NCI-H2029 treated with DMSO at 0.1 percent for 48 hours (cell line): ENCODE results near the gene TTC3.
"Not testable (repeated sequence)": the region's sequence is repeated elsewhere in the genome, so short reads cannot be mapped to it uniquely, and the experiment has no call there.

ENCODE experiments used
- DNase-seq: peaks from one replicate; lab custom pipeline; 2025; lab: John Stamatoyannopoulos, UW

Gene TTC3

GRCh38 chr21:37093977-37094376 is 20.9 kb downstream of the TTC3 start:
- DNase-seq = no peak

GRCh38 chr21:37095821-37096220 is 22.8 kb downstream of the TTC3 start:
- DNase-seq = no peak

DNA sequence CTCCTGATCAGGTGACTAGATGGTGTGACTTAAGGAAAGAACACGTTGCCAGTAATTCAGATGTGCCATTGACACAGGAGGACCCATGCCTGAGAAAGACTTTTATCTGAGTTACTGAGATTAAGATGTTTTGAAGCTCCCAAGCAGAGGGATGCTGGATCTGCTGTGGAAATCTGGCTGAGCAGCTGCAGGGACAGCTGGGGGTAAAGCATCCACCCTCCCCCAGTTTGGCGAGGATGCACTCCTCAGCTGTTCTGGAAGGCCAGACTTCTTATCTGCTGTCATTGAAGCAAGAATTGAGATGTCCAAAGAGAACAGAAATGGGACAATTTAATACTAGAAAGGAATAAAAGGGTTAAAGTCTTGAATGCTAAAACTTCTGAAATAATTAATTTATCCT is 25.7 kb downstream of the TTC3 start:
- no peak for DNase-seq

DNA sequence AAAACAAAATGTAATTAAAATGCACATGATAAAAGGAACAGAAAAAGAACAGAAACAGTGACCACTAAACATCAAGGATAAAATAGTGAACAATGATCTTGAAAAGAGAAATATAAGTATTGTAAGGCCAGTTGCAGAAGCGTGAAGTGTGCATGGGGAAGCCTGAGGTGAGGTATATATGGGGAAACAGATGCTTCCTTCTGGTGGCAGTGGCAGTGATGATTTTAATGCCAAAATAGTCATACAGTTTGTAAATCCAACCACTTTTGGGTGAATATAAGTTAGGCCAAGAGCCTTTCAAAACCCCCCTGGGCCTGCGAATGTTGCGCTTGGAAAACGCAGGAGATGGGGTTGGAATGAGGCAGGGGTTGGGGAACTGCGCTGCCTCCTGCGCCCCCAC is 27.3 kb downstream of the TTC3 start:
- no peak for DNase-seq

DNA sequence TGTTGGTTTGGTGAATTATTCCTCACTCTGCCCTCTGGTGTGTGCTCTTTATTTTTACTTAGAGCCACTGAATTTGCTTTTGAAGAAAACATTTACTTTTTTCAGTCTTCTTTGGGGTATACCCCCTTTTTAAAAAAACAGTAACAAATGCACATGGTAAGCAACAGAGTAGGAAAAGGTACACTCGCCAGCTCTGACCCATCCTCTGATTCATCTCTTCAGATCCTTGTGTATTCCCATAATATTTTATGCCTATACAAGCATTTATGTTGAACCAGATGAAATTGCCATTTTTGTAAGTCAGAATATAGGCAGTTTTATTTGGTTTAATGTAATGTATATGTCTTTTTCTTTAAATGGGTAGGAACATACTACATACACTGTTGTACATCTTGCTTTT is 28.3 kb downstream of the TTC3 start:
- DNase-seq = no peak

GRCh38 chr21:37102746-37103145 is 29.7 kb downstream of the TTC3 start:
- DNase-seq = not testable (repeated sequence)

DNA sequence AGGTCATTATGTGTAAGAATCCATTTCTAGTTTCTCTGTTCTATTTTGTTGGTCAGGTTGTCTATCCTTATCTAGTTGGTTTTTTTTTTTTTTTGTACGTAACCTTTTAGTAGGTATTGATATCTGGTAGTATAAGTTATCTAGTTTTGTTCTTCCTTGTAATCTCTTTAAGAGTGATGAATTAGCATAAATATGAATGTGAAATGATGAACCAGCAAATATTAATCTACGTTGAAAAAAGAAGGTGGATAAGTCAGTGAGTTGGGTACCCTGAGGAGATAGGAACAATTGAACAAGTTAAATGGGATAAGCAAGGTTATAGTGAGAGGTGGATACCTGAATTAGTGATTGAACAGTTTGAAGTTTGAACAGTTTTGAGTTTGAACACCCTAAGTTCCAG is 33.9 kb downstream of the TTC3 start:
- no peak for DNase-seq

GRCh38 chr21:37111029-37111428 is 38.0 kb downstream of the TTC3 start:
- DNase-seq = not testable (repeated sequence)

GRCh38 chr21:37114301-37114700 is 41.2 kb downstream of the TTC3 start:
- not testable (repeated sequence) for DNase-seq

GRCh38 chr21:37116459-37116858 is 43.4 kb downstream of the TTC3 start:
- not testable (repeated sequence) for DNase-seq

DNA sequence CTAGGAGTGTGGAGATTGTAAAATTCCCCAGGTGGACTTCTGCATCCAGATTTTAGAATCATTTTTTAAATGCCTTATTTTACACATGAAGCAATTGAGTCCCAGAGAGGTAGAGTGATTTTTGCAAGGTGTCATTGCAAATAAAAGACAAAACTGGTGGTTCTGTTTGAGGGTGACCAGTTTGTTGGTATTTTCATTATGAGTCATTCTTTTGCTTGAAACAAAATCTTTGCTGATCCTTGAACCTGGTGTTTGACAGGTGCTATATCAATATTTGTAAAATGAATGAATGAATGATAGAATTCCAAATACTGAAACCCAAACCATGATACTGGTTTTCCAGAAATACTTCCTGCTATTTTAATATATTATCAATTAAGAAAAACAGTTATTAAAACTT is 44.1 kb downstream of the TTC3 start:
- no peak for DNase-seq

DNA sequence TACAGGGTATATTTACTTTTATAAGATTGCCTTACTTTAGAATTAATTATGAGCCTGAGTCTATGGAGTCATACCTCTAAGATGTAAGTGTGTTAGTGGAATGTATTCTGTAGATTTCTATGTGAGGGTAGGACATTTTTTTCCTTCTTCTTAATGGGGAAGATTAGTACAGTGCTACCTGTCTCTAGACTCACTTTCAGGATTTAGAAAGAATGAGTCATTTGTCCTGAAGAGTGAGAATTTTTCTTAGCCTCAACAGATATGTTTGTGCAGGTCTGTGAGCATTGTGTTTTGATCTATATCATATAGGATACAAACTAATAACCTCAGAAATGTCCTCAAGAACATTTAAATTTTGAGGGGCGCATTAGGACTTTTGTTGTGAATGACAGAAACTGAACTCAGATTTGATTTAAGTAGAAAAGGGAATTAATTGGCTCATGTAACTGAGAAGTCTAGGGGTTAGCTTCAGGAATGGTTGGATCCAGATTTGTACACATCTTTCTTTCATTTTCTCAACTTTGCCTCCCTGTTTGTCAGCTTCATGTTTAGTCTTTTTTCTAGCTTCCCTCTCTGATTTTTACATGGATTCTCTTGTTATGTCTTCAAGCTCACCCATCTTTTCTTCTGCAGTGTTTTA is 45.3 kb downstream of the TTC3 start:
- no peak for DNase-seq

DNA sequence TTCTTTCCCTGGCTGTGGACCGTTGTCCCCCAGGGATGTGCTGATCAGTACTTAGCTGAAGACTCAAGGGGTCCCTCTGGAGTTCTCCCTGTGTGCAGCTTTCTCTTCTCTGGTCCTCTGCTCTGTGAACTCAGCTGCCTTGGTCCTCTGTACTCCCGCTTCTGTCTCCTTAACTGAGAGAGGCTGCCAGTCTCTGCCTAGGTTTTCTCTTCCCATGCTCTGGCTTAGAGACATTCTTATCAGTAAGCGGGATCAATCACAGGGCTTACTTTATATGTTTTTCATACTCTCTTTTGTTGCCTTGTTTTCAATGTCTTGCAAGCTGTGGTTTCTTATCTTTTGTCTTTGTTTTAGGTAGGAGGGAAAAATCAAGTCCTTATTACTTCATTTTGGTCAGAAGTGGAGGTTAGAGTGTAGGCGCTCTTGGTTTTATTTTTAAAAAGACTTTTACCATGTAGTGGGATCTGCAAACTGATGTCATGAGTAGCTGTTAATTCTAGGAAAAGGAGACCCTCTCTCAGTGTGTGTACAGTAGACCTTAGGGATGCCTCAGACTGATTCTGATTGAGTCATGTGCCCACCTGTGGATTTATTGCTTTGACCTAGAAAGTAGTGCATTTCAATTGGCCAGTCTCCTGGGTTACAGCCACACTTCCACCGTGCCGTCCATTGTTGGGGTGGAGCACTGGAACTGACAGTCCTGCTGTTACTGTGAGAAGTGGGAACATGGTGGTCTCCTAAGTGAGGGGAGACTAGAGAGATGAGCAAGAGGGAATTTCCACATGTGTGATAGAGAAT is 46.6 kb downstream of the TTC3 start:
- DNase-seq = no peak

DNA sequence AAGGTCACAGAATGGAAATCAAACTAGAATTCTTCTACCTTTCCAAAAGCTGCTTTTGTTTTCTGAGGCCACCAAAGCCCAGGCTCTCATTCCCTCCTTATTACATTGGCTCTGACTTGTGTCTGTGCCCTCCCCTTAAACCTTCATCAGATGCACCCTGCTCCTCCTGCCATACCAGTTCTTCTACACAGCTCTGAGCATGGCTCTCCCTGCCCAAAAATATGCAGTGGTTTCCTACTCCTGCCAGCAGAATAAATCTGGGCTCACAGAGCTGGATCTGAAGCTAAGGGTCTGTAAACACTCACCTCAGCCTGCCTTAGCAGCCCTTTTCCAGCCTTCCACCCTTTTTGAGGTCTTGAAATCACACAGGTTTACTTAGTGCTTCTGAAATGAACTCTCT is 55.0 kb downstream of the TTC3 start:
- no peak for DNase-seq

DNA sequence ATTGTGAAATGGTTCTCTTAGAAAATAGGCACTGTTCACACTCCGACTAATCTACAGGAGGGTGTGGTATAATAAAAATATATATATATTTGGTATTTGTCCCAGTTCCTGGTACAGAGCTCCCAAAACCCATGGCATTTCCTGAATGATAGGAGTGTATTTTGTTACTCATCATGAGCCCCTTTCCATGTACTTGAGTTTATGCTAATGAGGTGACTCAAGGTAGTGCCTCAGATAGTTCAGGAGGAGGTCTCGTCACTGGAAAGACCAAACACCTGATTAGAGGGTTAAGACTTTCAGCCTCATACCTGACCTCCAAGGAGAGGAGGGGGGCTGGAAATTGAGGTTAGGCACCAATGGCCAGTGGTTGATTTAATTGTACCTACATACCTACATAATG is 57.9 kb downstream of the TTC3 start:
- DNase-seq = no peak

DNA sequence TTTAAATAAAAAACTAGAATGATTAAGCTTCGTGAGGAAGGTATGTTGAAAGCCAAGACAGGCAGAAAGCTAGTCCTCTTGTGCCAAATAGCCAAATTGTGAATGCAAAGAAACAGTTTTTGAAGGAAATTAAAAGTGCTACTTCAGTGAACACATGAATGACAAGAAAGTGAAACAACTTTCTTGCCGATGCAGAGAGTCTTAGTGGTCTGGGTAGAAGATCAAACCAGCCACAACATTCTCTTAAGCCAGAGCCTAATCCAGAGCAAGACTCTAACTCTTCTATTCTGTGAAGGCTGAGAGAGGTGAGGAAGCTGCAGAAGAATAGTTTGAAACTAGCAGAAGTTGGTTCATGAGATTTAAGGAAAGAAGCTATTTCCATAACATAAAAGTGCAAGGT is 63.2 kb downstream of the TTC3 start:
- DNase-seq = no peak

DNA sequence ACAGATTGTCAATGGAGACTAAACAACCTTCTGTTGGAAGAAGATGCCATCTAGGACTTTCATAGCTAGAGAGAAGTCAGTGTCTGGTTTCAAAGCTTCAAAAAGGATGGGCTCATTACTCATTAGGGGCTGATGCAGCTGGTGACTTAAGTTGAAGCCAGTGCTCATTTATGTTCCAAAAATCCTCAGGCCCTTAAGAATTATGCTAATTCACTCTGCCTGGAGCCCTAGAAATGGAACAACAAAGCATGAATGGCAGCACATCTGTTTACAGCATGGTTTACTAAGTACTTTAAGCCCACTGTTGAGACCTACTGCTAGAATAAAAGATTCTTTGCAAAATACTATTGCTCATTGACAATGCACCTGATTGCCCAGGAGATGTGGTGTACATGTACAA is 63.7 kb downstream of the TTC3 start:
- no peak for DNase-seq

- no peak for DNase-seq
Measured at GRCh38 chr21:37139154-37139553, 66.1 kb downstream of the TTC3 start.

DNA sequence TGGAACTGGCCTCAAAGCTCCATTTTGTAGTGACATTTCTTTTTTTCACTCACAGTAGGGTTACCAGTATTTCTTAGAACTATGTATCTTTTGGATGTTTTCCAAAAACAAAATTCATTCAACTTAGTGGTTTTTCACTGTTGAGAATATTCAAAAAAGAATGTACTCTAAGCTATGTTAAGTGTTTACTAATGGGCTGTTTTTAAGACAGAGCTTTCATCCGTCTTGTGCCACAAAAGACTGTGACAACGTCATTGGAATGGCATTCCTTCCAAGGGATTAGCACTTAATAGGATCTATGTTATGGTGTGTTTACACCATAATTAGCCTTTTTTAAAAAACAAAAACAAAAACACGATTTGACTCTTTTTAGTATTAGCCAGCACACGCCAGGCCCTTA is 66.8 kb downstream of the TTC3 start:
- no peak for DNase-seq

- DNase-seq = not testable (repeated sequence)
Measured at GRCh38 chr21:37143392-37143791, 70.3 kb downstream of the TTC3 start.

DNA sequence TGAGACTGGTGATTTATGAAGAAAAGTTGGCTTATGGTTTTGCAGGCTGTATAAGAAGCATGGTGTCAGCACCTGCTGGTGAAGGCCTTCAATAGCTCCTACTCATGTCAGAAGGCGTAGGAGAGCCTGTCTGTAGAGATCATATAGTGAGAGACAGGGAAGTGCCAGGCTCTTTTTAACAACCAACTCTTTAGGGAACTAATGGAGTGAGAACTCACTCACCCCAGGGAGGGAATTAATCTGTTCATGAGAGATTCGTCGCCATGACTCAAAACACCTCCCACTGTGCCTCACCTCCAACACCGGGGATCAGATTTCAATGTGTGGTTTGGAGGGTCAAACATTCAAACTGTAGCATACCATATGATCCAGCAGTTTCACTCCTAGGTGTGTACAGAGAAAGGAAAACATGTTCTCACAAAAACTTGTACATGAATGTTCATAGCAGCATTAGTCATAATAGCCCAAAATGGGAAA is 72.6 kb downstream of the TTC3 start:
- no peak for DNase-seq

GRCh38 chr21:37146320-37147235 is 73.5 kb downstream of the TTC3 start:
- DNase-seq = no peak

GRCh38 chr21:37149411-37149810 is 76.4 kb downstream of the TTC3 start:
- DNase-seq = no peak
